HEK293T (cell line): ENCODE results near the gene NUP155.
"Not testable (repeated sequence)": the region's sequence is repeated elsewhere in the genome, so short reads cannot be mapped to it uniquely, and the experiment has no call there.

ENCODE experiments used
- BHLHE40 ChIP-seq: fragments of 450-650 bp; IDR thresholded peaks from 2 replicates; pipeline ENCODE4 v1.6.1; 2016; ENCODE audit warnings: mild to moderate bottlenecking, moderate library complexity, borderline replicate concordance
- CTBP1 ChIP-seq: fragments of 450-650 bp; IDR thresholded peaks from 2 replicates; pipeline ENCODE4 v1.6.1; 2016; ENCODE audit warnings: borderline replicate concordance
- FOXA1 ChIP-seq: fragments of 450-650 bp; IDR thresholded peaks from 2 replicates; pipeline ENCODE4 v1.6.1; 2016; ENCODE audit warnings: mild to moderate bottlenecking
- FOXK2 ChIP-seq: fragments of 450-650 bp; IDR thresholded peaks from 2 replicates; pipeline ENCODE4 v1.6.1; 2016; ENCODE audit warnings: mild to moderate bottlenecking
- FOXM1 ChIP-seq: fragments of 450-650 bp; IDR thresholded peaks from 2 replicates; pipeline ENCODE4 v1.6.1; 2017; ENCODE audit warnings: mild to moderate bottlenecking, borderline replicate concordance
- HDGF ChIP-seq: fragments of 450-650 bp; IDR thresholded peaks from 2 replicates; pipeline ENCODE4 v1.6.1; 2017; ENCODE audit warnings: antibody characterized with exemption, borderline replicate concordance
- NFRKB ChIP-seq: fragments of 450-650 bp; IDR thresholded peaks from 2 replicates; pipeline ENCODE4 v1.6.1; 2016; ENCODE audit warnings: mild to moderate bottlenecking, moderate library complexity
- SP1 ChIP-seq: fragments of 450-650 bp; IDR thresholded peaks from 2 replicates; pipeline ENCODE4 v1.6.1; 2017
- SUZ12 ChIP-seq: fragments of 450-650 bp; IDR thresholded peaks from 2 replicates; pipeline ENCODE4 v1.6.1; 2016; ENCODE audit warnings: mild to moderate bottlenecking
- TARDBP ChIP-seq: fragments of 450-650 bp; IDR thresholded peaks from 2 replicates; pipeline ENCODE4 v1.6.1; 2016
- ZNF384 ChIP-seq: fragments of 450-650 bp; IDR thresholded peaks from 2 replicates; pipeline ENCODE4 v1.6.1; 2016

DNA sequence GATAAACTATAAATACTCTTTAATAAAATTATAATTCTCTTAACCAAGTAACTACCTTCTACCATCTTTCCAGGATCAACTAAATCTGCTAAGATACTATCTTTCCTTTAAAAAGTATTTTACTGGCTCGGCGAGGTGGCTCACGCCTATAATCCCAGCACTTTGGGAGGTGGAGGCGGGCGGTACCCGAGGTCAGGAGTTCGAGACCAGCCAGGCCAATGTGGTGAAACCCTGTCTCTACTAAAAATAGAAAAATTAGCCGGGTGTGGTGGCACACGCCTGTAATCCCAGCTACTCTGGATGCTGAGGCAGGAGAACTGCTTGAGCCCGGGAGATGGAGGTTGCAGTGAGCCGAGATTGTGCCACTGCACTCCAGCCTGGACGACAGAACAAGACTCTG is 36.2 kb downstream of the NUP155 start:
- TF ChIP-seq FOXK2, TARDBP, CTBP1, BHLHE40, NFRKB, SP1, SUZ12, FOXM1, FOXA1, HDGF, ZNF384: not testable (repeated sequence)
